GM18499 (cell line): ENCODE data around the gene CBR1.
"Not testable (repeated sequence)": the region's sequence is repeated elsewhere in the genome, so short reads cannot be mapped to it uniquely, and the experiment has no call there.

Source experiments
- ATAC-seq: cut with Tn5 transposase; IDR thresholded peaks from one replicate; pipeline ENCODE4 v1.9.1; 2021; ENCODE audit warnings: moderate number of reproducible peaks; ENCODE audit not compliant: insufficient read depth, unreplicated experiment

Gene CBR1

GRCh38 chr21:36047139-36047538, 22.7 kb upstream of the CBR1 start:
- ATAC-seq, result no peak

- no peak for ATAC-seq
Observed at GRCh38 chr21:36048357-36048756, 21.5 kb upstream of the CBR1 start.

- no peak for ATAC-seq
Observed at GRCh38 chr21:36052860-36053714, 16.7 kb upstream of the CBR1 start.

- ATAC-seq, result no peak
Observed at GRCh38 chr21:36053715-36054062, 16.1 kb upstream of the CBR1 start.

- ATAC-seq, result no peak
Observed at GRCh38 chr21:36055551-36055950, 14.3 kb upstream of the CBR1 start.

GRCh38 chr21:36059823-36060158, 10.0 kb upstream of the CBR1 start:
- ATAC-seq, result peak; percentile 14

- peak; percentile 57 for ATAC-seq
Observed at GRCh38 chr21:36060159-36060921, 9.5 kb upstream of the CBR1 start, which contains the start of gene SETD4. Gene SETD4 (minus strand): TSS chr21:36060526. CDS start chr21:36058888, 1,638 bp downstream.

GRCh38 chr21:36061445-36061844, 8.4 kb upstream of the CBR1 start:
- no peak for ATAC-seq

- ATAC-seq, result no peak
Observed at GRCh38 chr21:36063375-36064084, 6.3 kb upstream of the CBR1 start.

- ATAC-seq, result no peak
Observed at GRCh38 chr21:36064085-36064460, 5.8 kb upstream of the CBR1 start.

GRCh38 chr21:36065497-36066036, 4.3 kb upstream of the CBR1 start:
- ATAC-seq, result no peak

- ATAC-seq, result no peak
Observed at GRCh38 chr21:36068748-36069398, 951 bp upstream of the CBR1 start.

GRCh38 chr21:36070999-36071398, 1.2 kb downstream of the CBR1 start:
- ATAC-seq, result no peak

GRCh38 chr21:36072453-36073162, 2.8 kb downstream of the CBR1 start:
- ATAC-seq, result no peak

GRCh38 chr21:36073181-36073580, 3.4 kb downstream of the CBR1 start:
- ATAC-seq, result no peak

GRCh38 chr21:36073911-36074310, 4.1 kb downstream of the CBR1 start:
- ATAC-seq, result not testable (repeated sequence)

- no peak for ATAC-seq
Observed at GRCh38 chr21:36075171-36075570, 5.3 kb downstream of the CBR1 start.

GRCh38 chr21:36075953-36076352, 6.1 kb downstream of the CBR1 start:
- no peak for ATAC-seq

GRCh38 chr21:36076878-36077655, 7.2 kb downstream of the CBR1 start:
- no peak for ATAC-seq
